ENCODE results near the gene SLC22A5. TPM values are rescaled to one million over a fixed set of nuclear protein-coding genes. Genes with fewer than 3 reads are reported as not detected.
"Not testable (repeated sequence)": the region's sequence is repeated elsewhere in the genome, so short reads cannot be mapped to it uniquely, and the experiment has no call there.

SLC22A5 gene
- total RNA-seq, 4 donors from 2014 or later, result 13.2 to 25.4 (median 15.7) TPM

DNA sequence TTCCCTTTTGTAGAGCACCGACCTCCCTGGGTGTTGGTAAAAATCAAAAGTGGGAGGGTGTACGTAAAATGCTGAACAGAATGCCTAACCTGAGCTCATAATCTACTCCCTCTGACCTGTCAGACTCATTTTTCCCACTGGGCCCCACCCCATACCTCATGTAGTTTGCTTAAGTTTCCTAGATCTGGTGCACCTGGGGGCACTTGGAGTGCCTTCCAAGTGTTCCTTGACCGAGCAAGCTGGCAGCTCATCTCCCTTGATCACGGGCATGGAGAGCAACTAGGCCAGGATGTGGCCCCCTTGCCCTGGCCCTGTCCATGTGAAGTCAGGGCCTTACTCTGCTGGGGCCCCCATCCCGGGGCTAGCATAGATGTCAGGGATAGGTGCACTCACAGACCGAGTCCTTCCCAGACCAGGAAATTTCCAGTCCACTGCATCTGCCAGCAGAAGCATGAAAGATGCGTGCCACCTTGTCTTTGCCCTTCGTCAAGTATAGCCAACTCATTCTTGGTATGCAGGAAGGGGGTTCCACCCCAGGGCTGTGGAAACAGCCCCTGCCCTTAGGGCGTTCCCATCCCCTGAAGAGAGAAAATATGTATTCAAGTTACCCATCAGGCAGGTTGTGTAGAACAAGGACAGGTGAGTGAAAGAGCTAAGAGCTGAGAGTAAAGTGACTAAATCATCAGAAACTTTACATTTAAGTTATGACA, 41.9 kb downstream of the SLC22A5 start:
- TF ChIP-seq, protein P1, sequence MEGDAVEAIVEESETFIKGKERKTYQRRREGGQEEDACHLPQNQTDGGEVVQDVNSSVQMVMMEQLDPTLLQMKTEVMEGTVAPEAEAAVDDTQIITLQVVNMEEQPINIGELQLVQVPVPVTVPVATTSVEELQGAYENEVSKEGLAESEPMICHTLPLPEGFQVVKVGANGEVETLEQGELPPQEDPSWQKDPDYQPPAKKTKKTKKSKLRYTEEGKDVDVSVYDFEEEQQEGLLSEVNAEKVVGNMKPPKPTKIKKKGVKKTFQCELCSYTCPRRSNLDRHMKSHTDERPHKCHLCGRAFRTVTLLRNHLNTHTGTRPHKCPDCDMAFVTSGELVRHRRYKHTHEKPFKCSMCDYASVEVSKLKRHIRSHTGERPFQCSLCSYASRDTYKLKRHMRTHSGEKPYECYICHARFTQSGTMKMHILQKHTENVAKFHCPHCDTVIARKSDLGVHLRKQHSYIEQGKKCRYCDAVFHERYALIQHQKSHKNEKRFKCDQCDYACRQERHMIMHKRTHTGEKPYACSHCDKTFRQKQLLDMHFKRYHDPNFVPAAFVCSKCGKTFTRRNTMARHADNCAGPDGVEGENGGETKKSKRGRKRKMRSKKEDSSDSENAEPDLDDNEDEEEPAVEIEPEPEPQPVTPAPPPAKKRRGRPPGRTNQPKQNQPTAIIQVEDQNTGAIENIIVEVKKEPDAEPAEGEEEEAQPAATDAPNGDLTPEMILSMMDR (IDR thresholded peaks at IDR 0.05), result no peak
- no peak for TF ChIP-seq POLR2A (IDR thresholded peaks at IDR 0.05)
- WGBS, 2 donors, result 9% methylated on average over 9 of the region's 9 CpGs
- DNase-seq (ENCODE audit: low spot score in 2 of 2), result no peak
- H3K4me3 ChIP-seq (ENCODE audit: low read depth, poor library complexity, severe bottlenecking), result peak overlapping the region; percentile 70
- intact Hi-C loops (cut with DNase I; ENCODE audit: low total_unique reads), result no loop called here

DNA sequence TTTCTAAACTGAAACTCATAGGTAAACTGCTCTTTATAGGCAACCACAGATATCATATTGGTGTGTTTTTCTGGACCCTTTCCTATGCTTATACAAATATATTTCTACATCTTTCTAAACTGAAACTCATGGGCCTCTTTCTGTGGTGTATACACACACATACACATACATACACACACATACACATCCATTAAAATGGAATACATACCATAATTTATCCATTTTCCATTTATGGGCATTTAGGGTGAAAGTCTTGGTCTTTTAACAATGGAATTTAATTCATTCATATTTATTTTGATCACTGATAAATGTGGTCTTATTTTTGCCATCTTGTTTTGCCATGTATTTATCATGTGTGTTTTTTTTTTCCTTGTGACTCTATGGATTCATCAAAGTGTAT, 44.1 kb downstream of the SLC22A5 start:
- intact Hi-C loops (cut with DNase I; ENCODE audit: low total_unique reads), result no loop called here
- no peak overlapping the region for H3K4me3 ChIP-seq (ENCODE audit: low read depth, poor library complexity, severe bottlenecking)
- TF ChIP-seq, protein P1 (IDR thresholded peaks at IDR 0.05), result no peak
- TF ChIP-seq POLR2A (IDR thresholded peaks at IDR 0.05), result no peak

DNA sequence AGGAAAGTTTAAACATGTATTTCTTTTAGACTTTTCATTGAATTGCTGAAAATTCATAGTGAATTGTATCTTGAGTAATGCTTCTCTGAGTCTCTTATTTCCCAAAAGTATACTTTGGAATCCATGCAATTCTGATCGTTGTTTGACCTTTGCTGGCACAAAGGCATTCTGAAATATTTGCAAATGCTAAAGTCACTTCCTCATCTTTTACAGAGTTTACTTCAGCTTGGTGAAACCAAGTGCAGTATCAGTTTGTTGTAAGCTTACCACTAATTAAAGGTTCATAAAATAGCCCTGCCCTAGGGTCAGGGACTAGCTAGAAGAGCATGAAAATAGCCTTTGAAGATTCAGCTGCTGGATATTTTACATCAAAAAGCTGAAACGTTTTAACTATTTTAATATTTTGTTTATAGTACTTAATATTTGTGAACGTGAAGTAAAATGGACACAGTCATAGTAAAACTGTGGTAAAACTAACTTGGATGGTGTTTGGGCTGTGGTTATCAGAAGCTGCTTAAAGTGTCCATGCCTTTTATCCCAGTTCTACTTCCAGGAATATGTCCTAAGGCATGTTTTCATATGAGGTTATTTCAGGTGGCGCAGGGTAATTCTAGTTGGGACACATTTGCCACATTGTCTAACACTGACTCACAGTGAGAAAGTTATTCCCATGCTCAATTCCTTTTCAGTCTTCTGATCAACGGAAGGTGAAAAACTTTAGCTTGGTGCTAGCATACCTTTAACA, 45.3 kb downstream of the SLC22A5 start:
- intact Hi-C loops (cut with DNase I; ENCODE audit: low total_unique reads), result no loop called here
- DNase-seq (ENCODE audit: low spot score in 2 of 2), result no peak
- no peak overlapping the region for H3K4me3 ChIP-seq (ENCODE audit: low read depth, poor library complexity, severe bottlenecking)
- 17 to 26% methylated on average over 5 of the region's 5 CpGs for WGBS, 2 donors
- TF ChIP-seq POLR2A (IDR thresholded peaks at IDR 0.05), result no peak
- TF ChIP-seq, protein P1 (IDR thresholded peaks at IDR 0.05), result no peak

More for the DNA sequence above, 44.1 kb downstream of the SLC22A5 start:
- DNase-seq (ENCODE audit: low spot score in 2 of 2), result no peak

DNA sequence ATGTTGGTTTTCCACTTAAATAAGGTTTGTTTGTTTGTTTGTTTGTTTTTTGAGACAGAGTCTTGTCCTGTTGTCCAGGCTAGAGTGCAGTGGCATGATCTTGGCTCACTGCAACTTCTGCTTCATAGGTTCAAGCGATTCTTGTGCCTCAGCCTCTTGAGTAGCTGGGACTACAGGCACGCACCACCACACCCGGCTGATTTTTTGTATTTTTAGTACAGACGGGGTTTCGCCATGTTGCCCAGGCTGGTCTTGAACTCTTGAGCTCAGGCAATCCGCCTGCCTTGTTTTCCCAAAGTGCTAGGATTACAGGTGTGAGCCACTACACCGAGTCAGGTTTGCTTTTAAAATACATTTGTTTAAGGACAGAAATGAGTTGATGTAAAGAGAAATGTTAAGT, 46.0 kb downstream of the SLC22A5 start:
- intact Hi-C loops (cut with DNase I; ENCODE audit: low total_unique reads); H3K4me3 ChIP-seq (ENCODE audit: low read depth, poor library complexity, severe bottlenecking); DNase-seq (ENCODE audit: low spot score in 2 of 2): not testable (repeated sequence)
- WGBS, 2 donors, result 80 to 82% methylated on average over 7 of the region's 7 CpGs

DNA sequence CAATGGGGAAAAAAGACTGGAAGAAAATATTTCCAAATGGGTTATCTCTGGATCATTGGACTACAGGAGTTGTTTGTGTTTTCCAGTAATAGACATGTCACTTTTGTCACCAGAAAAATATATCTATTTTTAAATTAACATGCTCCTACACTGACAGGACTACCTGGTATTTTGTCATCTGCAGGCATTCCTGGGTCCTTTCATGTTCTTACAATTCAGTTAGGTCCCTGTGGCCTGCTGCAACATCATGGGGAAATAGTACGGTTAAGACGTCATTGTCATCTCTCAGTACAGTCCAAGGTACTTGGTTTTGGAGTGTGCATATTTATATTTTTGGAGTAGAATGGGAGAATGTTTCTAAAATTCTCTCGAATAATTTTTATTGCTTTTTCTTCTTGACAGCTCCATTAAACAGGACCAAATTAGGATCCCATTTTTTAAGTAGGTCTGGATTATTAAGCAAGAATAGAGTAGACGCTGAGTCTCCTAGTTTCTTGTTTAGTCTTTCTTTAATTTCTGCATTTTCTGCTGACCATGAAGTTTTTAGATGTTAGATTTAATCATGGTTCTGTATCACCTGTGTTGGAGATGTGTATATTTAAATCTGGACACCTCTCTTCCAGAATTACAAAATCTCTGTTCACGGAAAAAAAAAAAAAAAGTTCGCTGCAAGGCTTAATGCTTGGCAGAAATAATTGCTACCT, 46.9 kb downstream of the SLC22A5 start:
- TF ChIP-seq POLR2A (IDR thresholded peaks at IDR 0.05), result no peak
- TF ChIP-seq, protein P1 (IDR thresholded peaks at IDR 0.05), result no peak
- intact Hi-C loops (cut with DNase I; ENCODE audit: low total_unique reads), result no loop called here
- no peak overlapping the region for H3K4me3 ChIP-seq (ENCODE audit: low read depth, poor library complexity, severe bottlenecking)
- DNase-seq (ENCODE audit: low spot score in 2 of 2), result no peak
- 63 to 67% methylated on average over 6 of the region's 6 CpGs for WGBS, 2 donors

DNA sequence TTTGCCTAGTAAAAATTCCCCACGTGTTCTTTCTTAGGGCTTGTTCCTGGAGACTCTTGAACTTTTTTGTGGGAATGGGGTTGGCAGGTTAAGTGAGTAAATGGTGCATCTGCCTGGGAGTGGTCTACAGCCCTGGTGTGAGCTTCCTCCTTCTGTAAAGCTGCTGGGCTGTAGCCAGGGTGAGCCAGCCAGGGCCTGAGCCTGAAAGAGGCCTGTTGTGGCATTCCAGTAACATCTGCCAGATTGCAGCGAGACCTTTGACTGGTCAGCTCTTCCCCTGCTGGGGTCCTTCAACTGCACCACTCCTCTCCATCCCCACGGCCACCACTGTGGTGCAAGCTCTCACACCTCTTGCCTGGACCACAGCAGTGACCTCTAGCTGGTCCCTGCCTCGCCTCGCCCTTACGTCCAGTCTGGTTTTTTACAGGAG, 47.5 kb downstream of the SLC22A5 start:
- no peak overlapping the region for H3K4me3 ChIP-seq (ENCODE audit: low read depth, poor library complexity, severe bottlenecking)
- TF ChIP-seq, protein P1 (IDR thresholded peaks at IDR 0.05), result no peak
- TF ChIP-seq POLR2A (IDR thresholded peaks at IDR 0.05), result no peak
- DNase-seq (ENCODE audit: low spot score in 2 of 2), result no peak
- 69 to 71% methylated on average over 6 of the region's 6 CpGs for WGBS, 2 donors
- intact Hi-C loops (cut with DNase I; ENCODE audit: low total_unique reads), result no loop called here
